Measurements from ENCODE around the gene PAK6. TPM values are rescaled to one million over a fixed set of nuclear protein-coding genes. Genes with fewer than 3 reads are reported as not detected.

PAK6 gene
- polyA plus RNA-seq, 2 of the 4 experiments (the other 2 are of a cell fraction), result 0.10 to 0.16 TPM

DNA sequence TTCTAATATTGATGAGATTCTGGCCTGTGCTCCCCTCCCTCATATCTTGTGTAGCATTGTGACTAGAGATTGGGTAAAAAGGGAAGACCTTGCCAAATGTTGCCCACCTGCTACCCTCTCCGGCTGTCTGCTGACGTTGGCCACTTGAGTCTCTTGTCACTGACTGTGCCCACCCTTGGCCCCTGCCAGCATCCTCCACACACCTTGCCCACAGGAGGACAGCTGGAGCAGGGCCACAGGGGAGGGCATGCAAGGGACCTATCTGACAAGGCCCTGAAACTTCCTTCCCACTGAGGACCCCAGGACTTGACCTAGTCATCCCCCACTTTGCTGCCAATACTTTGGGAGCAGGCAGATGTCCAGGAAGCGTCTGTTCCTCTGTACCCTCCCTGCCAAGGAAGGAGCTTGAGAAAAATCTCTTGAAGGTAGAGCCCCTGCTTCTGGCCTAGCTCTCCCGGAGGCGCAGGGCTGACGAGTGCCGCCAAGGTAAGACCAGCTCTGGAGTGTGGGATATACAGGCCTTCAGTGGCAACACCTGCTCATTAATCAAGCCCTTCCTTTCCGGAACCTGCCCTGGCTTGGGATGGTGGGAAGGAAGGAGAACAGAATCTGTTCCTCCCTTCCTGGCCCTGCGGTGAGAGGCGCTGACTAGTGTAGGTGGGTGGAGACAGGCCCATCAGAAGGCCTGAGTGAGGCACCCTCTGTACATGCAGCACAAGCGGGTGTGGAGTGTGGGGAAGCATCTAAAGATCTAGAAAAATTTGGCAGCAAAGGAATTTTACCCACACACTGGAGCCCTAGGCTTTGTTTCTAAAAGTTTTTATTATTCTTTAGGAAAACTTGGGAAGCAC is 4.9 kb upstream of the PAK6 start:
- FAIRE-seq (no peak), ATAC-seq (no peak), DNase-seq (ENCODE audit: low read depth in 1 of 2, low spot score in 1 of 2) (no peak)
- Histone ChIP-seq H3K4me3 (no peak overlapping the region), H3K4me2 (no peak overlapping the region), H3K9me3 (no peaks in the 10 kb centered on the region), H3K27ac (no peak overlapping the region), H3K4me1 (0 out of 3 replicates have a peak, but pooled peaks cover 4% of the 10 kb centered on the region)
- ChIA-PET POLR2A (no interaction called here), CTCF (interaction anchor here (3.4 to 10.2 kb wide), 2 partner anchors 16 to 40 kb away, joined by 17 to 100 read pairs; no protein-coding TSS in a partner anchor)
- TF ChIP-seq RFX5 (IDR thresholded peaks at IDR 0.05), result no peak
- TF ChIP-seq HOXB5 (CRISPR knock-in tag; IDR thresholded peaks at IDR 0.05), result no peak
- TF ChIP-seq, protein P1, sequence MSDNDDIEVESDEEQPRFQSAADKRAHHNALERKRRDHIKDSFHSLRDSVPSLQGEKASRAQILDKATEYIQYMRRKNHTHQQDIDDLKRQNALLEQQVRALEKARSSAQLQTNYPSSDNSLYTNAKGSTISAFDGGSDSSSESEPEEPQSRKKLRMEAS (IDR thresholded peaks at IDR 0.05), result no peak
- no peak for TF ChIP-seq ZSCAN20 (CRISPR knock-in tag; IDR thresholded peaks at IDR 0.05)
- TF ChIP-seq, protein P2, sequence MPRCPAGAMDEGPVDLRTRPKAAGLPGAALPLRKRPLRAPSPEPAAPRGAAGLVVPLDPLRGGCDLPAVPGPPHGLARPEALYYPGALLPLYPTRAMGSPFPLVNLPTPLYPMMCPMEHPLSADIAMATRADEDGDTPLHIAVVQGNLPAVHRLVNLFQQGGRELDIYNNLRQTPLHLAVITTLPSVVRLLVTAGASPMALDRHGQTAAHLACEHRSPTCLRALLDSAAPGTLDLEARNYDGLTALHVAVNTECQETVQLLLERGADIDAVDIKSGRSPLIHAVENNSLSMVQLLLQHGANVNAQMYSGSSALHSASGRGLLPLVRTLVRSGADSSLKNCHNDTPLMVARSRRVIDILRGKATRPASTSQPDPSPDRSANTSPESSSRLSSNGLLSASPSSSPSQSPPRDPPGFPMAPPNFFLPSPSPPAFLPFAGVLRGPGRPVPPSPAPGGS (IDR thresholded peaks at IDR 0.05), result no peak
- no peak for TF ChIP-seq RCOR1 (IDR thresholded peaks at IDR 0.05; ENCODE audit: low read depth, low read length)
- TF ChIP-seq HEYL (CRISPR knock-in tag; IDR thresholded peaks at IDR 0.05), result no peak
- TF ChIP-seq CBX8 (IDR thresholded peaks at IDR 0.05), result no peak
- TF ChIP-seq EHF (CRISPR knock-in tag; IDR thresholded peaks at IDR 0.05), result no peak
- no peak for TF ChIP-seq CBX2 (IDR thresholded peaks at IDR 0.05; ENCODE audit: borderline replicate concordance, low read depth)
- no peak for TF ChIP-seq TP53 (CRISPR knock-in tag; IDR thresholded peaks at IDR 0.05)
- TF ChIP-seq, protein P3, sequence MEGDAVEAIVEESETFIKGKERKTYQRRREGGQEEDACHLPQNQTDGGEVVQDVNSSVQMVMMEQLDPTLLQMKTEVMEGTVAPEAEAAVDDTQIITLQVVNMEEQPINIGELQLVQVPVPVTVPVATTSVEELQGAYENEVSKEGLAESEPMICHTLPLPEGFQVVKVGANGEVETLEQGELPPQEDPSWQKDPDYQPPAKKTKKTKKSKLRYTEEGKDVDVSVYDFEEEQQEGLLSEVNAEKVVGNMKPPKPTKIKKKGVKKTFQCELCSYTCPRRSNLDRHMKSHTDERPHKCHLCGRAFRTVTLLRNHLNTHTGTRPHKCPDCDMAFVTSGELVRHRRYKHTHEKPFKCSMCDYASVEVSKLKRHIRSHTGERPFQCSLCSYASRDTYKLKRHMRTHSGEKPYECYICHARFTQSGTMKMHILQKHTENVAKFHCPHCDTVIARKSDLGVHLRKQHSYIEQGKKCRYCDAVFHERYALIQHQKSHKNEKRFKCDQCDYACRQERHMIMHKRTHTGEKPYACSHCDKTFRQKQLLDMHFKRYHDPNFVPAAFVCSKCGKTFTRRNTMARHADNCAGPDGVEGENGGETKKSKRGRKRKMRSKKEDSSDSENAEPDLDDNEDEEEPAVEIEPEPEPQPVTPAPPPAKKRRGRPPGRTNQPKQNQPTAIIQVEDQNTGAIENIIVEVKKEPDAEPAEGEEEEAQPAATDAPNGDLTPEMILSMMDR (IDR thresholded peaks at IDR 0.05), result no peak
- TF ChIP-seq RNF2 (IDR thresholded peaks at IDR 0.05; ENCODE audit: borderline replicate concordance, low read depth), result no peak
- TF ChIP-seq NR3C1 (IDR thresholded peaks at IDR 0.05), result no peak
- 93% methylated on average over 10 of the region's 11 CpGs for WGBS (ENCODE audit: missing lambda C conversion rate)

DNA sequence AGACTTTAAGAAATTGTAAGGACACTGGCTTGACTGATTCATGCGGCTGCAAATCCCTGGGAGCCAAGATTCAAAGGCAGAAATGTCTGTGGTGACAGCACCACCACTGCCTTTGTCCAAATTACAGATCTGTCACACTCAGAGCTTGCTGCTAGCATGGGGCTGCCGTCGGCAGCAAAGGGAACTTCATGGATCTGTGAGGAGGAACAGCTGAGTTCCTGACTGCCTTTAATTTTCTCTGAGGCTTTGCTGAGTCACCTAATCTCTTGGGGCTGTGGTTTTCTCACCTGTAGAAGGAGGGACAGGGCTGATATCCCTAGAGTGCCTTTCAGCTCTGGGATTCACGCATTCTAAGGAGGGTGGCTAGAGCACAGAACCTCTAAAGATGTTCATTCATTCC is 4.1 kb upstream of the PAK6 start:
- no peak overlapping the region for H3K4me3 ChIP-seq
- H3K4me2 ChIP-seq, result no peak overlapping the region
- TF ChIP-seq NR3C1 (IDR thresholded peaks at IDR 0.05), result no peak
- ChIA-PET POLR2A (no interaction called here), CTCF (interaction anchor here (3.4 to 10.2 kb wide), 2 partner anchors 17 to 39 kb away, joined by 17 to 100 read pairs; no protein-coding TSS in a partner anchor)
- FAIRE-seq (no peak), DNase-seq (ENCODE audit: low read depth in 1 of 2, low spot score in 1 of 2) (no peak), ATAC-seq (no peak)
- no peaks in the 10 kb centered on the region for H3K9me3 ChIP-seq
- 77% methylated on average over 4 of the region's 4 CpGs for WGBS (ENCODE audit: missing lambda C conversion rate)
- H3K27ac ChIP-seq, result no peak overlapping the region
- peaks cover 9% of the 10 kb centered on the region for H3K4me1 ChIP-seq

DNA sequence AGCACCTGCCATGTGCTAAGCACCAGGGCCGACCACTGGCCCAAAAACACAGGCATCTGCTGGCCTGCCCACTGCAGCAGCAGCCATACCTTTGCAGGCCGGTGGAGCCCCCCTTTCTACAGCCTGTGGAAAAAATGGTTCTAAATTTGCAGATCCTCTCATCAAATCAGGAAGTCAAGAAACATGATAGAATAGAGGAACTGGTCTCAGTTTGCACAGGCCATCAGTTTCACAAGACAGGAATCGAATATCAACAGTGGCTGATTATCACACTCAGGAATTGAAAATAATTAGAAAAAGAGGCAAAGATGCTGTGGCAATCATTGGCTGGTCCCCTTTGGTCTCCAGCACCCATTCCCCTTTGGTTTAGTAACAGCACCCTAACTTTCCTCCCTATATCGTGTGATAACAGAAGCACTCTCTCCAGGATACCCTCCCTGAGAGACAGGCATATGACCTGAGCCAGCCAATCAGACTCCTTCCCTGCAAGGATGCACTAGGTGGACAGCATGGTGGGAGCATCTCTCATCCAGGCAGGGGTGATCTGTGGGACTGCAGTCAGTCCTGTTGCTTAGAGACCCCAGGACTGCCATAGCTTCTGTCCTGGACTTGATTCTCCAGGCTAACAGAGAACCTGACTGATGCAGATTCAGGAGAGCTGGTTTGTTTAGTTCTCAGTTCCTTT is 3.5 kb upstream of the PAK6 start:
- ATAC-seq (peak in 1 of 2 experiments; percentile 17; a peak in 1 of 6 replicates), FAIRE-seq (no peak), DNase-seq (ENCODE audit: low read depth in 1 of 2, low spot score in 1 of 2) (no peak)
- ChIA-PET CTCF (interaction anchor here (1.1 to 16.4 kb wide), 4 partner anchors 18 to 44 kb away, joined by 4 to 144 read pairs (median 58); no protein-coding TSS in a partner anchor), POLR2A (no interaction called here)
- WGBS (ENCODE audit: missing lambda C conversion rate), result 78% methylated on average over 4 of the region's 4 CpGs
- Histone ChIP-seq H3K27ac (no peak overlapping the region), H3K4me1 (peaks cover 9% of the 10 kb centered on the region), H3K9me3 (no peaks in the 10 kb centered on the region), H3K4me2 (no peak overlapping the region), H3K4me3 (no peak overlapping the region)
- no peak for TF ChIP-seq RNF2 (IDR thresholded peaks at IDR 0.05; ENCODE audit: borderline replicate concordance, low read depth)
- TF ChIP-seq KDM1A (IDR thresholded peaks at IDR 0.05; ENCODE audit: low read depth), result no peak
- TF ChIP-seq RAD21 (conservative IDR thresholded peaks at IDR 0.05 in 1 of 2, IDR thresholded peaks at IDR 0.05 in 1 of 2), result no peak
- TF ChIP-seq ZFP36 (IDR thresholded peaks at IDR 0.05; ENCODE audit: borderline replicate concordance, partially characterized antibody), result no peak
- no peak for TF ChIP-seq HDAC2 (IDR thresholded peaks at IDR 0.05)
- TF ChIP-seq TFCP2L1 (CRISPR knock-in tag; IDR thresholded peaks at IDR 0.05), result no peak
- TF ChIP-seq CHD2 (IDR thresholded peaks at IDR 0.05; ENCODE audit: low read length, partially characterized antibody), result no peak
- no peak for TF ChIP-seq FOSB (CRISPR knock-in tag; IDR thresholded peaks at IDR 0.05)
- TF ChIP-seq JUNB (IDR thresholded peaks at IDR 0.05), result no peak
- TF ChIP-seq ZC3H11A (IDR thresholded peaks at IDR 0.05), result no peak
- TF ChIP-seq, protein P4, sequence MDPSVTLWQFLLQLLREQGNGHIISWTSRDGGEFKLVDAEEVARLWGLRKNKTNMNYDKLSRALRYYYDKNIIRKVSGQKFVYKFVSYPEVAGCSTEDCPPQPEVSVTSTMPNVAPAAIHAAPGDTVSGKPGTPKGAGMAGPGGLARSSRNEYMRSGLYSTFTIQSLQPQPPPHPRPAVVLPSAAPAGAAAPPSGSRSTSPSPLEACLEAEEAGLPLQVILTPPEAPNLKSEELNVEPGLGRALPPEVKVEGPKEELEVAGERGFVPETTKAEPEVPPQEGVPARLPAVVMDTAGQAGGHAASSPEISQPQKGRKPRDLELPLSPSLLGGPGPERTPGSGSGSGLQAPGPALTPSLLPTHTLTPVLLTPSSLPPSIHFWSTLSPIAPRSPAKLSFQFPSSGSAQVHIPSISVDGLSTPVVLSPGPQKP (IDR thresholded peaks at IDR 0.05; ENCODE audit: low read depth, low read length), result no peak
- no peak for TF ChIP-seq KDM5A (IDR thresholded peaks at IDR 0.05)
- TF ChIP-seq, protein P1 (IDR thresholded peaks at IDR 0.05), result no peak
- TF ChIP-seq MAFK (IDR thresholded peaks at IDR 0.05; ENCODE audit: partially characterized antibody), result no peak
- TF ChIP-seq NR3C1 (IDR thresholded peaks at IDR 0.05), result no peak
- no peak for TF ChIP-seq RCOR1 (IDR thresholded peaks at IDR 0.05; ENCODE audit: low read depth, low read length)
- TF ChIP-seq NFE2L2 (conservative IDR thresholded peaks at IDR 0.05; ENCODE audit: low read length), result no peak
- no peak for TF ChIP-seq EP300 (IDR thresholded peaks at IDR 0.05)
- no peak for TF ChIP-seq CHD4 (IDR thresholded peaks at IDR 0.05; ENCODE audit: borderline replicate concordance)
